K562 (cell line): ENCODE data around the gene GPR39. TPM values are rescaled to one million over a fixed set of nuclear protein-coding genes. Genes with fewer than 3 reads are reported as not detected.

ENCODE experiments used
- ATAC-seq: fragments of 200-7000 bp; cut with Tn5 transposase; 3 replicates; pipeline ENCODE4 v1.9.1; 2020; ENCODE audit warnings: moderate library complexity
- BruUV-seq: library from RNA; stranded (reverse); fragments of 400-500 nt; replicated peaks from 2 replicates; lab custom pipeline; 2021; lab: Mats Ljungman, UMichigan
- CTCF ChIA-PET: fragments of 300-600 bp; formaldehyde crosslinking; extraction: SDS; loops from one replicate; lab custom pipeline; 2021; ENCODE audit warnings: low intra/inter-chr PET ratio; lab: Yijun Ruan, JAX
- POLR2A ChIA-PET: fragments of 300-600, 350-650 bp; sonication (Branson Sonifier 250); formaldehyde crosslinking; extraction: SDS; loops from one replicate; lab custom pipeline; 2021; ENCODE audit warnings: antibody characterized with exemption, inconsistent platforms; lab: Yijun Ruan, JAX
- DNase-seq, 4 experiments: peaks; one replicate each; pipeline versions ENCODE4 v3.0.0 to v3.0.0-alpha.2; 2011 to 2018; ENCODE audit warnings: low spot score in 3 of 4, mixed read lengths in 3 of 4; ENCODE audit errors: extremely low read depth in 1 of 4
- FAIRE-seq: peaks from 2 replicates; lab custom pipeline; 2011; peaks lifted over from hg19 to GRCh38; lab: Jason Lieb, UNC
- H2AFZ ChIP-seq: 2 replicates; pipeline ENCODE4 v1.6.0; 2011; ENCODE audit warnings: low read depth, low read length, control low read depth, inconsistent platforms
- H3K27ac ChIP-seq: fragments of 200-600 bp; 3 replicates; pipeline ENCODE4 v1.8.0; 2011; ENCODE audit warnings: low read depth, mild to moderate bottlenecking, control low read depth, inconsistent platforms, low read length, moderate library complexity, mixed read lengths; ENCODE audit errors: extremely low read depth
- H3K27me3 ChIP-seq, 2 experiments: fragments of 300-600 bp in 1 of 2; 2 replicates in 1 of 2; 3 replicates in 1 of 2; pipeline versions ENCODE4 v1.6.0 to v1.8.0; 2011; ENCODE audit warnings: inconsistent platforms in 2 of 2, low read length in 2 of 2, mild to moderate bottlenecking in 1 of 2, mixed read lengths in 1 of 2, moderate library complexity in 1 of 2; ENCODE audit not compliant: control insufficient read depth in 2 of 2, insufficient read depth in 2 of 2
- H3K36me3 ChIP-seq: fragments of 300-600 bp; 3 replicates; pipeline ENCODE4 v1.8.0; 2011; ENCODE audit warnings: mild to moderate bottlenecking, low read length, inconsistent platforms; ENCODE audit not compliant: control insufficient read depth, insufficient read depth
- H3K4me1 ChIP-seq, 2 experiments: fragments of 200-600 bp in 1 of 2; replicated peaks in 1 of 2; 2 replicates in 1 of 2; 3 replicates in 1 of 2; pipeline versions ENCODE4 v1.5.1 to v1.8.0; 2011; ENCODE audit warnings: inconsistent platforms in 2 of 2, low read length in 2 of 2, mild to moderate bottlenecking in 1 of 2, mixed read lengths in 1 of 2, moderate library complexity in 1 of 2; ENCODE audit not compliant: control insufficient read depth in 2 of 2, insufficient read depth in 2 of 2
- H3K4me2 ChIP-seq: 2 replicates; pipeline ENCODE4 v1.6.1; 2011; ENCODE audit warnings: low read length, control low read depth, inconsistent platforms, mixed read lengths; ENCODE audit not compliant: insufficient read depth
- H3K4me3 ChIP-seq: fragments of 200-600 bp; sonication (generic), shearing (Covaris generic); 2 replicates; pipeline ENCODE4 v1.5.1; 2016; ENCODE audit warnings: control low read depth, inconsistent platforms
- H3K79me2 ChIP-seq: fragments of 200-600 bp; 3 replicates; pipeline ENCODE4 v1.8.0; 2011; ENCODE audit warnings: low read length, inconsistent platforms; ENCODE audit not compliant: control insufficient read depth, insufficient read depth
- H3K9ac ChIP-seq, 2 experiments: 2 replicates each; pipeline versions ENCODE4 v1.6.0 to v1.6.1; 2011; ENCODE audit warnings: low read depth in 2 of 2, low read length in 2 of 2, control low read depth in 1 of 2, inconsistent platforms in 1 of 2, mild to moderate bottlenecking in 1 of 2, mixed read lengths in 1 of 2; ENCODE audit not compliant: insufficient read depth in 1 of 2
- H3K9me1 ChIP-seq: one replicate; pipeline ENCODE4 v1.6.0; 2011; ENCODE audit warnings: inconsistent platforms, mild to moderate bottlenecking, low read length, moderate library complexity; ENCODE audit not compliant: control insufficient read depth, insufficient read depth
- H3K9me3 ChIP-seq: replicated peaks from 2 replicates; pipeline ENCODE4 v1.5.1; 2011; ENCODE audit warnings: low read depth, low read length, inconsistent platforms; ENCODE audit not compliant: control insufficient read depth, insufficient read depth
- H4K20me1 ChIP-seq: replicated peaks from 2 replicates; pipeline ENCODE4 v1.6.1; 2011; ENCODE audit warnings: low read length, inconsistent platforms, mixed read lengths; ENCODE audit not compliant: control insufficient read depth, insufficient read depth
- CREM ChIP-seq: IDR thresholded peaks from 2 replicates; pipeline ENCODE4 v1.6.1; 2014; ENCODE audit warnings: antibody characterized with exemption, low read depth
- HEY1 ChIP-seq: fragments of 250-450 bp; sonication (Bioruptor Pico); IDR thresholded peaks from 2 replicates; pipeline ENCODE4 v1.5.0; 2020; ENCODE audit warnings: mild to moderate bottlenecking, moderate library complexity, borderline replicate concordance
- MAFK ChIP-seq: IDR thresholded peaks from 2 replicates; pipeline ENCODE4 v1.6.1; 2011; ENCODE audit warnings: low read length, improper control_type of control experiment
- PPARD ChIP-seq: fragments of 250-450 bp; sonication (Bioruptor Pico); IDR thresholded peaks from 2 replicates; pipeline ENCODE4 v1.8.0; 2022; ENCODE audit warnings: inconsistent platforms, mild to moderate bottlenecking, moderate library complexity
- TFAM ChIP-seq: fragments of 250-450 bp; sonication (Bioruptor Pico); conservative IDR thresholded peaks from 2 replicates; pipeline ENCODE4 v1.5.0; 2021; ENCODE audit warnings: mild to moderate bottlenecking, moderate library complexity
- ZEB2 ChIP-seq: fragments of 450-650 bp; IDR thresholded peaks from 2 replicates; pipeline ENCODE4 v1.6.1; 2016
- ZKSCAN3 ChIP-seq: fragments of 250-450 bp; sonication (Bioruptor Pico); IDR thresholded peaks from 2 replicates; pipeline ENCODE4 v1.4.0; 2020
- ZNF75A ChIP-seq: fragments of 450-650 bp; formaldehyde crosslinking; IDR thresholded peaks from 2 replicates; pipeline ENCODE4 v1.4.0; 2020; ENCODE audit warnings: mild to moderate bottlenecking
- ZNF766 ChIP-seq: fragments of 200-800 bp; sonication (Bioruptor generic); conservative IDR thresholded peaks from 2 replicates; pipeline ENCODE4 v1.6.1; 2016; ENCODE audit warnings: missing genetic modification characterization, missing compliant biosample characterization
- ZNF79 ChIP-seq: fragments of 250-450 bp; sonication (Bioruptor Pico); IDR thresholded peaks from 2 replicates; pipeline ENCODE4 v1.4.0; 2020; ENCODE audit warnings: low read depth, mild to moderate bottlenecking, moderate library complexity
- WGBS: fragments of 100-300 bp; shearing (Covaris generic); methylation state at CpG from one replicate; pipeline ENCODE4 v1.1.6; 2016; ENCODE audit warnings: low coverage, mixed read lengths; ENCODE audit not compliant: insufficient coverage; ENCODE audit errors: missing lambda C conversion rate; 5-methylcytosine and 5-hydroxymethylcytosine counted together
- in situ Hi-C: fragments of 300-500 bp; cut with MboI; formaldehyde crosslinking; loops from 4 replicates; pipeline ENCODE4 v1.15.0; 2018; ENCODE audit warnings: inconsistent platforms, mixed read lengths
- intact Hi-C: fragments of 100-400 bp; cut with micrococcal nuclease; formaldehyde crosslinking; loops from 2 replicates; pipeline ENCODE4 v1.14.2; 2022
- polyA plus RNA-seq, 8 experiments: library from polyadenylated mRNA; depleted of rRNA in 4 of 8; stranded (reverse) in 5 of 8; unstranded in 3 of 8; fragments of >200 nt; fragmentation: Nextera tagmentation in 2 of 8; fragmentation: Illumina TruSeq in 1 of 8; extraction: Ambion mirVana in 2 of 8; extraction: Trizol in 1 of 8; gene quantifications; 2 replicates each; pipeline versions ENCODE4 v1.2.1 to v1.2.3, GENCODE V29; 2011 to 2014; ENCODE audit warnings: inconsistent platforms in 1 of 8, missing spikeins in 1 of 8
- total RNA-seq, 7 experiments: library from RNA; depleted of rRNA in 6 of 7; stranded (reverse); fragments of >200 nt in 6 of 7; fragmentation: Illumina TruSeq in 2 of 7; extraction: Trizol in 2 of 7; gene quantifications; 2 replicates each; pipeline versions ENCODE4 v1.2.1 to v1.2.3, GENCODE V29; 2011 to 2021; ENCODE audit warnings: low replicate concordance in 1 of 7
- TF ChIP-seq, protein P1 (sequence below): sonication (generic); formaldehyde crosslinking; IDR thresholded peaks from 2 replicates; pipeline ENCODE4 v1.8.1; 2023; ENCODE audit warnings: mild to moderate bottlenecking, missing genetic modification reagents
- TF ChIP-seq, protein P2 (sequence below): sonication (generic); formaldehyde crosslinking; IDR thresholded peaks from 2 replicates; pipeline ENCODE4 v1.8.0; 2022; ENCODE audit warnings: missing genetic modification reagents, mild to moderate bottlenecking, moderate library complexity, borderline replicate concordance

Gene GPR39
- total and polyA plus RNA-seq, 9 of the 15 experiments (the other 6 are each of a cell fraction or from before 2014, with no cell fraction given): 0.04 TPM; not detected in 8

GRCh38 chr2:132598536-132598935 lies 181.9 kb downstream of the GPR39 start (continued):
- no peak for TF ChIP-seq ZKSCAN3
- no peak for TF ChIP-seq PPARD
- TF ChIP-seq CREM: no peak
- no peak for TF ChIP-seq ZEB2
- no peak for TF ChIP-seq ZNF766
- TF ChIP-seq, protein P1, sequence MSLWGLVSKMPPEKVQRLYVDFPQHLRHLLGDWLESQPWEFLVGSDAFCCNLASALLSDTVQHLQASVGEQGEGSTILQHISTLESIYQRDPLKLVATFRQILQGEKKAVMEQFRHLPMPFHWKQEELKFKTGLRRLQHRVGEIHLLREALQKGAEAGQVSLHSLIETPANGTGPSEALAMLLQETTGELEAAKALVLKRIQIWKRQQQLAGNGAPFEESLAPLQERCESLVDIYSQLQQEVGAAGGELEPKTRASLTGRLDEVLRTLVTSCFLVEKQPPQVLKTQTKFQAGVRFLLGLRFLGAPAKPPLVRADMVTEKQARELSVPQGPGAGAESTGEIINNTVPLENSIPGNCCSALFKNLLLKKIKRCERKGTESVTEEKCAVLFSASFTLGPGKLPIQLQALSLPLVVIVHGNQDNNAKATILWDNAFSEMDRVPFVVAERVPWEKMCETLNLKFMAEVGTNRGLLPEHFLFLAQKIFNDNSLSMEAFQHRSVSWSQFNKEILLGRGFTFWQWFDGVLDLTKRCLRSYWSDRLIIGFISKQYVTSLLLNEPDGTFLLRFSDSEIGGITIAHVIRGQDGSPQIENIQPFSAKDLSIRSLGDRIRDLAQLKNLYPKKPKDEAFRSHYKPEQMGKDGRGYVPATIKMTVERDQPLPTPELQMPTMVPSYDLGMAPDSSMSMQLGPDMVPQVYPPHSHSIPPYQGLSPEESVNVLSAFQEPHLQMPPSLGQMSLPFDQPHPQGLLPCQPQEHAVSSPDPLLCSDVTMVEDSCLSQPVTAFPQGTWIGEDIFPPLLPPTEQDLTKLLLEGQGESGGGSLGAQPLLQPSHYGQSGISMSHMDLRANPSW (CRISPR knock-in tag): no peak
- no peak for TF ChIP-seq ZNF79
- TF ChIP-seq, protein P2, sequence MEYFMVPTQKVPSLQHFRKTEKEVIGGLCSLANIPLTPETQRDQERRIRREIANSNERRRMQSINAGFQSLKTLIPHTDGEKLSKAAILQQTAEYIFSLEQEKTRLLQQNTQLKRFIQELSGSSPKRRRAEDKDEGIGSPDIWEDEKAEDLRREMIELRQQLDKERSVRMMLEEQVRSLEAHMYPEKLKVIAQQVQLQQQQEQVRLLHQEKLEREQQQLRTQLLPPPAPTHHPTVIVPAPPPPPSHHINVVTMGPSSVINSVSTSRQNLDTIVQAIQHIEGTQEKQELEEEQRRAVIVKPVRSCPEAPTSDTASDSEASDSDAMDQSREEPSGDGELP (CRISPR knock-in tag): no peak
- no peak for TF ChIP-seq ZNF75A
- TF ChIP-seq TFAM (CRISPR knock-in tag): no peak

DNA sequence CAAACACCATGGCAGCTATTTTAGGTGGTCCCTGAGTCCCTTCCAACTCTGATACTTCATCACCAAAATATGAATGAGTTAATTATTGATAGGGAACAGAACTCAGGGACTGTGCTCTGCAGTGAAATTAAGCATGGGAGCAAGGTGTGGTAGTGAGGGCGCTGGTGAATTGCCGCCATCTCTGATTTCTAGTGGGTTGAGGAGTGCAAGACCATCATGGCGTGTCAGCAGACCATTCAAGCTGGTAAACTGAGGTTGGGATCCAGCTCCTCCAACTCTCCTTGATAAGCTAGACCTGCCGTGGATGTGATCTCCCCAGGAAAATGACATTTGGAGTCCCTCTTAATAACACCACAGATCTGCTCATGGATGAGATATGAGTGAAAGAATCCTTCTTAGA lies 183.0 kb downstream of the GPR39 start:
- 0% methylated on average over 4 of the region's 4 CpGs for WGBS
- POLR2A ChIA-PET: no interaction called here
- CTCF ChIA-PET: no interaction called here
- H3K27ac ChIP-seq: no peak overlapping the region
- DNase-seq (no peak), ATAC-seq (no peak), FAIRE-seq (no peak)
- no peaks in the 10 kb centered on the region for H4K20me1 ChIP-seq
- intact Hi-C loops: no loop called here
- H3K4me1 ChIP-seq: no peaks in the 10 kb centered on the region
- no peaks in the 10 kb centered on the region for H3K36me3 ChIP-seq
- H3K79me2 ChIP-seq: no peaks in the 10 kb centered on the region
- H2AFZ ChIP-seq: no peak overlapping the region
- H3K9ac ChIP-seq: no peak overlapping the region
- no peaks in the 10 kb centered on the region for H3K9me1 ChIP-seq
- H3K27me3 ChIP-seq: no peaks in the 10 kb centered on the region
- no peaks in the 10 kb centered on the region for H3K9me3 ChIP-seq
- in situ Hi-C loops: no loop called here
- H3K4me3 ChIP-seq: no peak overlapping the region
- no TSS peak for BruUV-seq
- no peak overlapping the region for H3K4me2 ChIP-seq
- TF ChIP-seq TFAM (CRISPR knock-in tag) (no peak), MAFK (no peak), HEY1 (CRISPR knock-in tag) (no peak)
